SK-N-SH treated with all-trans-retinoic acid at 6 μM for 48 hours (cell line): ENCODE data around the gene IL17RB.

Source experiments
- ARNTL ChIP-seq: fragments of 450-650 bp; formaldehyde crosslinking; IDR thresholded peaks from 2 replicates; pipeline ENCODE4 v1.5.0; 2020; ENCODE audit warnings: low read depth, mild to moderate bottlenecking, moderate library complexity, borderline replicate concordance
- CREB5 ChIP-seq: fragments of 250-450 bp; sonication (Bioruptor Pico); IDR thresholded peaks from 2 replicates; pipeline ENCODE4 v1.5.1; 2020; ENCODE audit warnings: low read depth, mild to moderate bottlenecking, moderate library complexity
- CSRNP3 ChIP-seq: fragments of 250-450 bp; sonication (Bioruptor Pico); IDR thresholded peaks from 2 replicates; pipeline ENCODE4 v1.5.1; 2021; ENCODE audit warnings: mild to moderate bottlenecking, moderate library complexity
- ISL1 ChIP-seq: fragments of 250-450 bp; sonication (Bioruptor Pico); IDR thresholded peaks from 2 replicates; pipeline ENCODE4 v2.1.2; 2022; ENCODE audit warnings: mild to moderate bottlenecking, moderate library complexity
- PATZ1 ChIP-seq: fragments of 250-450 bp; sonication (Bioruptor Pico); IDR thresholded peaks from 2 replicates; pipeline ENCODE4 v1.8.0; 2020; ENCODE audit warnings: mild to moderate bottlenecking, moderate library complexity, borderline replicate concordance
- TOX ChIP-seq: fragments of 250-450 bp; sonication (Bioruptor Pico); IDR thresholded peaks from 2 replicates; pipeline ENCODE4 v1.8.0; 2021; ENCODE audit warnings: mild to moderate bottlenecking, moderate library complexity, borderline replicate concordance
- TSHZ2 ChIP-seq: fragments of 250-450 bp; sonication (Bioruptor Pico); IDR thresholded peaks from 2 replicates; pipeline ENCODE4 v1.5.0; 2020; ENCODE audit warnings: mild to moderate bottlenecking, moderate library complexity
- ZC3H10 ChIP-seq: fragments of 250-450 bp; sonication (Bioruptor Pico); IDR thresholded peaks from 2 replicates; pipeline ENCODE4 v1.5.1; 2021; ENCODE audit warnings: mild to moderate bottlenecking, moderate library complexity
- ZFP3 ChIP-seq: fragments of 250-450 bp; sonication (Bioruptor Pico); IDR thresholded peaks from 2 replicates; pipeline ENCODE4 v1.5.0; 2020; ENCODE audit warnings: mild to moderate bottlenecking, moderate library complexity
- ZFP30 ChIP-seq: fragments of 450-650 bp; formaldehyde crosslinking; IDR thresholded peaks from 2 replicates; pipeline ENCODE4 v1.5.0; 2022; ENCODE audit warnings: mild to moderate bottlenecking, moderate library complexity
- ZNF565 ChIP-seq: fragments of 450-650 bp; formaldehyde crosslinking; conservative IDR thresholded peaks from 2 replicates; pipeline ENCODE4 v1.5.0; 2020; ENCODE audit warnings: low read depth, mild to moderate bottlenecking, moderate library complexity
- ZNF8 ChIP-seq: fragments of 450-650 bp; formaldehyde crosslinking; IDR thresholded peaks from 2 replicates; pipeline ENCODE4 v1.5.0; 2020; ENCODE audit warnings: mild to moderate bottlenecking, moderate library complexity

- TF ChIP-seq PATZ1 (CRISPR knock-in tag) (no peak), ARNTL (no peak), CREB5 (CRISPR knock-in tag) (no peak), ZFP30 (CRISPR knock-in tag) (no peak), ZNF8 (CRISPR knock-in tag) (no peak), ZC3H10 (CRISPR knock-in tag) (no peak), ZFP3 (CRISPR knock-in tag) (no peak), ZNF565 (no peak), ISL1 (CRISPR knock-in tag) (no peak), TOX (CRISPR knock-in tag) (no peak), TSHZ2 (no peak), CSRNP3 (CRISPR knock-in tag) (no peak)
These were observed 5.1 kb upstream of the IL17RB start for GRCh38 chr3:53841296-53841695.
